ENCODE results near the gene MAFF.

The MAFF gene

DNA sequence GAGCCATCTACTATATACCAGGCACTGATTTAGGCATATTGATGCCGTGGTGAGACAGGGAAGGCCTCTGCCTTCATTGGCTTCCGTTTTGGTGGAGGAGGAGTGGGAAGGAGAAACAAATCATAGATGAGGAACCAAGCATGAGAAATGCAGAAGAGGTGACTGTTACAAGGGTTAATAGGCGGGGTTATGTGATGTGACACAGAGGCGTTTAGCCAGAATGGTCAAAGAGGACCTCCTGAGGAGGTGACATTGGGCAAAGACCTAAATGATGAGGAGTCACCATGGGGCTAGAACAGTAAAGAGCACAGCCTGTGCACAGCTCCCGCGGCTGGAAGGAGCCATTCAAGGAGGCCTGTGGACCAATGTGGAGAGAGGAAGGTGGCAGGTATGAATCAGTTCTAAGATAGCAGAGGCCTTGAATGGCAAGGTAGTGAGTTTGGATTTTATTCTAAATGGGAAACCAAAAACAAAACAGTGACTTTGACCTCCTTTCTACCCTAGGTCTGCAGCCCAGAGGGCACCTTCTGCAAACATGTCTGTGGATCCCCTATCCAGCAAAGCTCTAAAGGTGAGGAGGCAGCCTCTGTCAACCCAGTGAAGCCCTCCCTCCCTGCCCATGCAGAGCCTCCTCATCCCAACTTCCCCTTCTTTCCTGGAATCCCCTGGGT is 11.7 kb downstream of the MAFF start:
- Histone ChIP-seq H3K4me1 (ENCODE audit: control insufficient read depth, insufficient read depth, low read length) (peaks cover 28% of the 10 kb centered on the region), H3K27me3 (ENCODE audit: control insufficient read depth, insufficient read depth, low read length) (no peaks in the 10 kb centered on the region), H3K36me3 (ENCODE audit: control insufficient read depth, insufficient read depth, low read length) (no peaks in the 10 kb centered on the region), H3K9me3 (ENCODE audit: control insufficient read depth, low read length) (no peaks in the 10 kb centered on the region), H3K4me3 (ENCODE audit: low read length) (no peak overlapping the region), H3K9ac (ENCODE audit: low read length) (no peak overlapping the region)

GRCh38 chr22:38213990-38214301 is 12.2 kb downstream of the MAFF start:
- Histone ChIP-seq H3K4me3 (ENCODE audit: low read length) (no peak overlapping the region), H3K27me3 (ENCODE audit: control insufficient read depth, insufficient read depth, low read length) (no peaks in the 10 kb centered on the region), H3K9ac (ENCODE audit: low read length) (no peak overlapping the region), H3K9me3 (ENCODE audit: control insufficient read depth, low read length) (no peaks in the 10 kb centered on the region), H3K36me3 (ENCODE audit: control insufficient read depth, insufficient read depth, low read length) (no peaks in the 10 kb centered on the region), H3K4me1 (ENCODE audit: control insufficient read depth, insufficient read depth, low read length) (peaks cover 33% of the 10 kb centered on the region)

GRCh38 chr22:38214302-38215056 is 12.7 kb downstream of the MAFF start:
- Histone ChIP-seq H3K4me3 (ENCODE audit: low read length) (no peak overlapping the region), H3K27me3 (ENCODE audit: control insufficient read depth, insufficient read depth, low read length) (no peaks in the 10 kb centered on the region), H3K9me3 (ENCODE audit: control insufficient read depth, low read length) (no peaks in the 10 kb centered on the region), H3K36me3 (ENCODE audit: control insufficient read depth, insufficient read depth, low read length) (no peaks in the 10 kb centered on the region), H3K4me1 (ENCODE audit: control insufficient read depth, insufficient read depth, low read length) (peaks cover 38% of the 10 kb centered on the region), H3K9ac (ENCODE audit: low read length) (no peak overlapping the region)

DNA sequence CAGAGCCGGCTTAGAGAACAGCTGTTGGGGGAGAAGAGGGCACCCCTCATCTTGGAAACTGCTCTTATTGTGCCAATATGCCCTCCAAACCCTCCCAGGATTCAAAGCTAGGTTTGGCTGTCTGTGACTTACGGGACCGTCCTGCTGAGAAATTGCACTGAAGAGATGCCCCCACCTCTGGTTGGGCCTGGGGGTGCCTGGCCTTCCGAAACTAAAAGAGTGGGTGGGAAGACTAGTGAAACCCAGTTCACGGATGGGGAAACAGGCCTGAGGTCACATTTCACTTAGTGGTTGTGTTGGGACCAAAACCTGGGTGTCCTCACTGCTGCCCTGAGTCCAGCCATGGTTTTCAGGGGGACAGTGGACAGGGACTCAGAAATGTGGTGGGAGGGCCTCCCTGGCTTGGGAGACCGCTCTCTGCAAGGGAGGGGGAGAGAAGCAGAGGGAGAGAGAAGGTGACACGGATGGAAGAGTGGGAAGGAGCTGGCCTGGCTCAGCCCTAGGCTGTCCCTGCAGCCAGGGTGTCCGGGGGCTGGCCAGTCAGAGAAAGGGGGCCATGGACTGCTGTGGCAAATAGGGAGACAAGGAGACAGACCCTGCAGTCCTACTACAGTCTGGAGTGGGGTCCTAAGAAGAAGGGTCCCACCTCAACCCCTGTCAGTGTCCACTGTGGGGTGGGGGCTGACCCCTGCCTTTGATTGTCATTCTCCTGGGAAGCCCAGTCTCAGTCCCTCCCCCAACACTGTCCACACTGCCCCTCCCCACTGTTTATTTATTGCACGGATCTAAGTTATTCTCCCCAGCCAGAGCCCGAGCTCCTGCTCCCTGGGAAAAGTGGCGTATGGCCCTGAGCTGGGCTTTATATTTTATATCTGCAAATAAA is 13.6 kb downstream of the MAFF start:
- Histone ChIP-seq H3K4me1 (ENCODE audit: control insufficient read depth, insufficient read depth, low read length) (peaks cover 47% of the 10 kb centered on the region), H3K27me3 (ENCODE audit: control insufficient read depth, insufficient read depth, low read length) (no peaks in the 10 kb centered on the region), H3K9me3 (ENCODE audit: control insufficient read depth, low read length) (no peaks in the 10 kb centered on the region), H3K36me3 (ENCODE audit: control insufficient read depth, insufficient read depth, low read length) (no peaks in the 10 kb centered on the region), H3K4me3 (ENCODE audit: low read length) (no peak overlapping the region), H3K9ac (ENCODE audit: low read length) (no peak overlapping the region)

- H3K4me1 ChIP-seq (ENCODE audit: control insufficient read depth, insufficient read depth, low read length): peaks cover 72% of the 10 kb centered on the region
- no peaks in the 10 kb centered on the region for H3K9me3 ChIP-seq (ENCODE audit: control insufficient read depth, low read length)
- no peaks in the 10 kb centered on the region for H3K36me3 ChIP-seq (ENCODE audit: control insufficient read depth, insufficient read depth, low read length)
- no peak overlapping the region for H3K4me3 ChIP-seq (ENCODE audit: low read length)
- no peaks in the 10 kb centered on the region for H3K27me3 ChIP-seq (ENCODE audit: control insufficient read depth, insufficient read depth, low read length)
- H3K9ac ChIP-seq (ENCODE audit: low read length): peak overlapping the region; percentile 51
Measured at GRCh38 chr22:38218661-38219622, 17.1 kb downstream of the MAFF start.

- Histone ChIP-seq H3K4me1 (ENCODE audit: control insufficient read depth, insufficient read depth, low read length) (peaks cover 69% of the 10 kb centered on the region), H3K9ac (ENCODE audit: low read length) (peak overlapping the region; percentile 51), H3K4me3 (ENCODE audit: low read length) (no peak overlapping the region), H3K9me3 (ENCODE audit: control insufficient read depth, low read length) (no peaks in the 10 kb centered on the region), H3K27me3 (ENCODE audit: control insufficient read depth, insufficient read depth, low read length) (no peaks in the 10 kb centered on the region), H3K36me3 (ENCODE audit: control insufficient read depth, insufficient read depth, low read length) (no peaks in the 10 kb centered on the region)
Measured at GRCh38 chr22:38219632-38220031, 17.8 kb downstream of the MAFF start.

DNA sequence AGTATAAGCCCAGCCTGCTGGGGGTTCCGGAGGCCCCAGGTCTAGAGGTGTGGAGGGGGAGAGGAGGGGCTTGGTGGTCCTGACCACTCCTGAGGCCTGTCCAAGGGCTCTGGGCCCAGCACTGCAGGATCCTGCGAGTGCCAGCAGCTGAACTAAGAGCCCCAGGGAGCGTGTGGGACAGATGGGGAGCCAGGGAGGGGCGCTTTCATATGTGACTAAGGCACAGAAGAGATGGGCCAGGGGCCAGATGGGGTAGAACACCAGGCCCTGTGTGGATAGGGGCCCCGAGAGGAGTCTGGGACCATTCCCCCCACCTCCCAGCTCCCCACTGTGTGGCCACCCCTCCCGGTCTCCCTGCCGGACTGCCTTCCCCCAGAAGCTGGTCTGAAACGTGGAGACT is 18.4 kb downstream of the MAFF start:
- Histone ChIP-seq H3K27me3 (ENCODE audit: control insufficient read depth, insufficient read depth, low read length) (no peaks in the 10 kb centered on the region), H3K36me3 (ENCODE audit: control insufficient read depth, insufficient read depth, low read length) (no peaks in the 10 kb centered on the region), H3K4me1 (ENCODE audit: control insufficient read depth, insufficient read depth, low read length) (peaks cover 69% of the 10 kb centered on the region), H3K4me3 (ENCODE audit: low read length) (no peak overlapping the region), H3K9ac (ENCODE audit: low read length) (peak overlapping the region; percentile 51), H3K9me3 (ENCODE audit: control insufficient read depth, low read length) (no peaks in the 10 kb centered on the region)

- H3K4me1 ChIP-seq (ENCODE audit: control insufficient read depth, insufficient read depth, low read length): peaks cover 63% of the 10 kb centered on the region
- no peaks in the 10 kb centered on the region for H3K27me3 ChIP-seq (ENCODE audit: control insufficient read depth, insufficient read depth, low read length)
- no peaks in the 10 kb centered on the region for H3K9me3 ChIP-seq (ENCODE audit: control insufficient read depth, low read length)
- no peak overlapping the region for H3K4me3 ChIP-seq (ENCODE audit: low read length)
- peaks cover 6% of the 10 kb centered on the region for H3K36me3 ChIP-seq (ENCODE audit: control insufficient read depth, insufficient read depth, low read length)
- H3K9ac ChIP-seq (ENCODE audit: low read length): peak overlapping the region; percentile 51
Measured at GRCh38 chr22:38220653-38221386, 19.0 kb downstream of the MAFF start.

GRCh38 chr22:38221407-38221806 is 19.6 kb downstream of the MAFF start:
- H3K4me1 ChIP-seq (ENCODE audit: control insufficient read depth, insufficient read depth, low read length): peaks cover 68% of the 10 kb centered on the region
- peaks cover 6% of the 10 kb centered on the region for H3K36me3 ChIP-seq (ENCODE audit: control insufficient read depth, insufficient read depth, low read length)
- no peaks in the 10 kb centered on the region for H3K27me3 ChIP-seq (ENCODE audit: control insufficient read depth, insufficient read depth, low read length)
- no peaks in the 10 kb centered on the region for H3K9me3 ChIP-seq (ENCODE audit: control insufficient read depth, low read length)
- H3K4me3 ChIP-seq (ENCODE audit: low read length): no peak overlapping the region
- no peak overlapping the region for H3K9ac ChIP-seq (ENCODE audit: low read length)

DNA sequence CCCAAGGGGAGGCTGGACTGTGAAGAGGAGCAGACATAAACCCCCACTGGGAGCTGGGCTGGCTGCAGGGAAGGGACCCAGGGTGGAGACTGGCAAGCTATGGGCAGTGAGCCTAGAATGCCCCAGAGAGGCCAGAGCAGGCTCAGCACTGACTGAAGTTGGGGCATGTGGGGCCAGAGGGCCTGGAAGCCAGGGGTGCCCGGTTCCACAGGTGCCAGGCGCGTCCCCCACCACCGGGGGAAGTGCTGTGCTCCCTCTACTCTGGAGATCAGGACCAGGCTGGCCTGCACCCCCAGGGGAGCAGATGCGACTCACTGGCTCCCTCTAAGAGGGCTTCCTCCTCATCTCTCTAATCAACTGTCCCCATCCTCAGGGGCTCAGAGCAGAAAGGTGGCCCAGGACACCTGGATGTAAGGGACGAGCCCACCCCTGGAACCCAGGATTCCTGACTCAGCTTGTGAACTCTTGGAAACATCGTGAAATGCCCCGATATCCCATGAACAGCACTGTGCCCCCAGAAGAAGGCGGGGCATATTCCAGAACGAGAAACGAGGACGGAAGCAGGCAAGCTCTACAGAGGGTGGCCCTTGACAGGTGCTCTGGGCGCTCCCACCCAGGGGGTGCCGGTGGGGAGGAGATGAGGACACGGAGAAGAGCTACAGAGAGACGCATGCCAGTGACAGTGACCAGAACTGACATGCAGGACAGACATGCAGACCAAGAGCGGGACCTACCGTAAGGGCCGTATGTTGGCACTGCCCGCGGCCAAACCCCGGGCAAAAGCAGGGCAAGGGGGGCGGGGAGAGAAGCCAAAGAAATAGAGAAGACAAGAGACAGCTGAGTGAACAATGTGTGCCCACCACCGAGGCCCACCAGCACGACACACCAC is 20.4 kb downstream of the MAFF start:
- Histone ChIP-seq H3K9ac (ENCODE audit: low read length) (peak overlapping the region; percentile 16), H3K4me3 (ENCODE audit: low read length) (no peak overlapping the region), H3K9me3 (ENCODE audit: control insufficient read depth, low read length) (no peaks in the 10 kb centered on the region), H3K27me3 (ENCODE audit: control insufficient read depth, insufficient read depth, low read length) (no peaks in the 10 kb centered on the region), H3K4me1 (ENCODE audit: control insufficient read depth, insufficient read depth, low read length) (peaks cover 75% of the 10 kb centered on the region), H3K36me3 (ENCODE audit: control insufficient read depth, insufficient read depth, low read length) (peaks cover 6% of the 10 kb centered on the region)
